Uterus (tissue), 4 donors: Measurements from ENCODE around the gene RGS14. TPM values are rescaled to one million over a fixed set of nuclear protein-coding genes. Genes with fewer than 3 reads are reported as not detected.
"Not testable (repeated sequence)": the region's sequence is repeated elsewhere in the genome, so short reads cannot be mapped to it uniquely, and the experiment has no call there.

Experiments
- DNase-seq, 2 donors: peaks; one replicate each; pipeline ENCODE4 v3.0.0-alpha.2; 2019 to 2020
- H3K27ac ChIP-seq, 2 donors: fragments of 200-600 bp; sonication (generic); 1 replicate in 1 of 2; 2 replicates in 1 of 2; pipeline ENCODE4 v1.5.1; 2016 to 2018
- H3K27me3 ChIP-seq, 2 donors: fragments of 200-600 bp; sonication (generic); one replicate each; pipeline ENCODE4 v1.5.1; 2018 to 2019; ENCODE audit warnings: control low read depth in 1 of 2
- H3K36me3 ChIP-seq, 2 donors: fragments of 200-600 bp; sonication (generic); one replicate each; pipeline ENCODE4 v1.5.1; 2019; ENCODE audit warnings: control low read depth in 1 of 2
- H3K4me1 ChIP-seq, 2 donors: fragments of 200-600 bp; sonication (generic); one replicate each; pipeline ENCODE4 v1.5.1; 2018 to 2019; ENCODE audit warnings: control low read depth in 1 of 2
- H3K4me3 ChIP-seq, 2 donors: fragments of 200-600 bp; sonication (generic); 1 replicate in 1 of 2; 2 replicates in 1 of 2; pipeline ENCODE4 v1.5.1; 2018 to 2019; ENCODE audit warnings: mild to moderate bottlenecking in 1 of 2
- H3K9me3 ChIP-seq, 2 donors: fragments of 200-600 bp; sonication (generic); one replicate each; pipeline ENCODE4 v1.5.1; 2019; ENCODE audit warnings: control low read depth in 1 of 2
- CTCF ChIP-seq, 4 experiments: fragments of 200-600 bp in 2 of 4; fragments of 450-650 bp in 2 of 4; sonication (generic) in 2 of 4; IDR thresholded peaks; one replicate each; pipeline ENCODE4 v1.5.1; 2016 to 2019; ENCODE audit warnings: antibody characterized with exemption in 4 of 4, mild to moderate bottlenecking in 2 of 4, moderate library complexity in 1 of 4
- POLR2A ChIP-seq, 2 donors: fragments of 450-650 bp; IDR thresholded peaks; one replicate each; pipeline ENCODE4 v1.6.1; 2016; ENCODE audit warnings: antibody characterized with exemption in 2 of 2, mild to moderate bottlenecking in 1 of 2, moderate library complexity in 1 of 2
- intact Hi-C: fragments of 100-400 bp; cut with DNase I; formaldehyde crosslinking; loops from one replicate; pipeline ENCODE4 v1.15.1; 2023; ENCODE audit warnings: low total_unique reads
- total RNA-seq, 4 donors: library from RNA; depleted of rRNA in 3 of 4; stranded (reverse); fragments of >200 nt in 3 of 4; gene quantifications; one replicate each; pipeline versions ENCODE4 v1.1.0 to v1.2.4, GENCODE V29; 2014 to 2023
- donor health status: DM: yes; HTN: yes; CAD: no.

The RGS14 gene
- total RNA-seq, 4 donors from 2014 or later: 1.5 to 25.6 (median 13.6) TPM

GRCh38 chr5:177409043-177409801 is 51.5 kb downstream of the RGS14 start, which contains the start of gene F12:
Gene F12 (minus strand): TSS chr5:177409564. CDS start chr5:177409527, 37 bp downstream.
- TF ChIP-seq CTCF (IDR thresholded peaks at IDR 0.05) (no peak), POLR2A (IDR thresholded peaks at IDR 0.05) (no peak)
- Histone ChIP-seq H3K4me1 (peaks cover 0 to 7% of the 10 kb centered on the region in 2 donors), H3K27me3 (peaks cover 0 to under 1% of the 10 kb centered on the region in 2 donors), H3K9me3 (no peaks in the 10 kb centered on the region), H3K36me3 (no peaks in the 10 kb centered on the region), H3K4me3 (no peak within 1 kb of the TSS), H3K27ac (no peak within 1 kb of the TSS)
- intact Hi-C loops: loop anchor here (5.0 kb wide), 1 partner anchor 93 kb away; no protein-coding TSS in a partner anchor
- DNase-seq: no peak

GRCh38 chr5:177410575-177410974 is 52.9 kb downstream of the RGS14 start:
- DNase-seq: no peak
- H3K4me1 ChIP-seq: no peaks in the 10 kb centered on the region
- TF ChIP-seq CTCF (IDR thresholded peaks at IDR 0.05) (no peak), POLR2A (IDR thresholded peaks at IDR 0.05) (no peak)
- H3K27ac ChIP-seq: no peak overlapping the region
- intact Hi-C loops: no loop called here
- H3K4me3 ChIP-seq: no peak overlapping the region
- H3K36me3 ChIP-seq: no peaks in the 10 kb centered on the region
- no peaks in the 10 kb centered on the region for H3K27me3 ChIP-seq
- H3K9me3 ChIP-seq: no peaks in the 10 kb centered on the region

GRCh38 chr5:177412603-177413233 is 55.0 kb downstream of the RGS14 start:
- no peaks in the 10 kb centered on the region for H3K36me3 ChIP-seq
- H3K4me1 ChIP-seq: no peaks in the 10 kb centered on the region
- no peak for DNase-seq
- intact Hi-C loops: no loop called here
- no peak overlapping the region for H3K4me3 ChIP-seq
- H3K27me3 ChIP-seq: no peaks in the 10 kb centered on the region
- no peak overlapping the region for H3K27ac ChIP-seq
- no peaks in the 10 kb centered on the region for H3K9me3 ChIP-seq
- no peak for TF ChIP-seq CTCF (IDR thresholded peaks at IDR 0.05)
- TF ChIP-seq POLR2A (IDR thresholded peaks at IDR 0.05): no peak

GRCh38 chr5:177414481-177414880 is 56.8 kb downstream of the RGS14 start:
- Histone ChIP-seq H3K36me3 (no peaks in the 10 kb centered on the region), H3K27me3 (no peaks in the 10 kb centered on the region), H3K9me3 (no peaks in the 10 kb centered on the region), H3K4me1 (no peaks in the 10 kb centered on the region), H3K27ac (no peak overlapping the region), H3K4me3 (no peak overlapping the region)
- no peak for DNase-seq
- intact Hi-C loops: no loop called here
- TF ChIP-seq POLR2A (IDR thresholded peaks at IDR 0.05) (no peak), CTCF (IDR thresholded peaks at IDR 0.05) (no peak)

- H3K4me3 ChIP-seq, H3K36me3 ChIP-seq, H3K27ac ChIP-seq, DNase-seq, H3K27me3 ChIP-seq, H3K4me1 ChIP-seq, H3K9me3 ChIP-seq, intact Hi-C loops: not testable (repeated sequence)
Observed at GRCh38 chr5:177417081-177417480, 59.4 kb downstream of the RGS14 start.
